ENCODE measurements around the gene INSIG1.

INSIG1 gene

DNA sequence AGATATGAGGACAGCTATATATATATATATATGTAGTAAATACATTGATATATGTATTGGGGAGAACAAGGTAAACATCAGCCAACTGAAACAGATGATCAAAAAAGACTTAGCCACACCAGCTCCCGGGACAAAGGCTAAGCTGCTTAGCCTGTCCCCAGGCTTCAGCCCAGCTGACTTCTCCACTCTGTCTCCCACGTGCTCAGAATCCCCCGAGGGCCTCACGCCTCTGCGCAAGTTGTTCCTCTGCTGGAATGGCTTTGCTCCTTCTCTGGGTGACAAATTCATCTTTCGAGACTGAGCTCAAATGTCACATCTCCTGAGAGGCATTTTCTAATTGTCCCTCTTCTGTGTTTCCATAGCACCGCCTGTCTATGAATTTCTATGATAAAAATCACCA is 8.6 kb upstream of the INSIG1 start:
- no peak overlapping the region for H3K4me3 ChIP-seq (replicated peaks; ENCODE audit: low read depth, low read length)
- no peak for TF ChIP-seq CTCF (IDR thresholded peaks at IDR 0.05; ENCODE audit: low read depth, low read length, missing control alignments)
- no peak for DNase-seq (ENCODE audit: extremely low read depth, low read depth)

DNA sequence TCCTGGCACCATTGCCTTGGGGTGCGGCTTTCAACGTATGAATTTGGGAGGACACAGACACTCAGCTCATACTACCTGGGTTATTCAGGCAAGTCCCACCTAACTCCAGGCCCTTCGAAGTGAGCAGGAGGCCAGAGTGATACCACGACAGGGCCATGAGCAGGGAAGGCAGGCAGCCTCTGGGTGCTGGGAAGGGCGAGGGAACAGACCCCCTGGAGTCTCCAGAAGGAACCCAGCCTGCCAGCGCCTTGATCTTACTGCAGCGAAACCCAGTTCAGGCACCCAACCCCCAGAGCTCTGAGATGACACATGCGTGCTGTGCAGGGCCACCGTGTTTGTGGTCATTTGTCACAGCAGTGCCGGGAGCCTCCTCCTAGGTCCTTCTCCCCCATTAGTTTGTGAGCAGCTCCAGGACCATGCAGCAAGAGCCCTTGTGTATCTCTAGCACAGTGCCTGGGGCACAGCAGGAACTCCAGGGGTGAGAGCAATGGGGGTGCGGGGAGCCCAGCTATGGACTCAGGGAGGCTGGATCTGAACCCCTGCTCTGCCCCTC is 7.7 kb upstream of the INSIG1 start:
- DNase-seq (ENCODE audit: extremely low read depth, low read depth), result no peak
- H3K4me3 ChIP-seq (replicated peaks; ENCODE audit: low read depth, low read length), result no peak overlapping the region
- no peak for TF ChIP-seq CTCF (IDR thresholded peaks at IDR 0.05; ENCODE audit: low read depth, low read length, missing control alignments)

- DNase-seq (ENCODE audit: extremely low read depth, low read depth), result peak; percentile 46
- no peak overlapping the region for H3K4me3 ChIP-seq (replicated peaks; ENCODE audit: low read depth, low read length)
- TF ChIP-seq CTCF (IDR thresholded peaks at IDR 0.05; ENCODE audit: low read depth, low read length, missing control alignments), result no peak
Observed at GRCh38 chr7:155291045-155291530, 6.6 kb upstream of the INSIG1 start.

GRCh38 chr7:155291729-155292128 is 5.9 kb upstream of the INSIG1 start:
- TF ChIP-seq CTCF (IDR thresholded peaks at IDR 0.05; ENCODE audit: low read depth, low read length, missing control alignments), result no peak
- no peak overlapping the region for H3K4me3 ChIP-seq (replicated peaks; ENCODE audit: low read depth, low read length)
- DNase-seq (ENCODE audit: extremely low read depth, low read depth), result no peak

GRCh38 chr7:155292680-155293226 is 4.9 kb upstream of the INSIG1 start:
- no peak overlapping the region for H3K4me3 ChIP-seq (replicated peaks; ENCODE audit: low read depth, low read length)
- TF ChIP-seq CTCF (IDR thresholded peaks at IDR 0.05; ENCODE audit: low read depth, low read length, missing control alignments), result no peak
- DNase-seq (ENCODE audit: extremely low read depth, low read depth), result no peak

GRCh38 chr7:155293721-155294510 is 3.8 kb upstream of the INSIG1 start:
- H3K4me3 ChIP-seq (replicated peaks; ENCODE audit: low read depth, low read length), result no peak overlapping the region
- no peak for DNase-seq (ENCODE audit: extremely low read depth, low read depth)
- TF ChIP-seq CTCF (IDR thresholded peaks at IDR 0.05; ENCODE audit: low read depth, low read length, missing control alignments), result no peak
